Glutamatergic neuron (in vitro differentiated cells): ENCODE results near the gene TMEM243. TPM values are rescaled to one million over a fixed set of nuclear protein-coding genes. Genes with fewer than 3 reads are reported as not detected.

Experiments used
- DNase-seq: peaks from one replicate; pipeline ENCODE4 v3.0.0; 2022
- H3K27ac Mint-ChIP-seq: one replicate; pipeline ENCODE4 v1.8.0; 2020; ENCODE audit warnings: mild to moderate bottlenecking, mixed read lengths, inconsistent platforms; ENCODE audit not compliant: unreplicated experiment
- H3K27me3 Mint-ChIP-seq: one replicate; pipeline ENCODE4 v1.8.0; 2020; ENCODE audit warnings: mild to moderate bottlenecking, moderate library complexity, mixed read lengths, inconsistent platforms; ENCODE audit not compliant: unreplicated experiment
- H3K36me3 Mint-ChIP-seq: one replicate; pipeline ENCODE4 v1.8.0; 2020; ENCODE audit warnings: mild to moderate bottlenecking, mixed read lengths, inconsistent platforms; ENCODE audit not compliant: unreplicated experiment
- H3K4me1 Mint-ChIP-seq: one replicate; pipeline ENCODE4 v1.8.0; 2020; ENCODE audit warnings: mild to moderate bottlenecking, low read depth, mixed read lengths, inconsistent platforms; ENCODE audit not compliant: unreplicated experiment
- H3K4me3 Mint-ChIP-seq: one replicate; pipeline ENCODE4 v1.8.0; 2020; ENCODE audit warnings: mild to moderate bottlenecking, mixed read lengths, inconsistent platforms; ENCODE audit not compliant: unreplicated experiment
- H3K9me3 Mint-ChIP-seq: one replicate; pipeline ENCODE4 v1.8.0; 2020; ENCODE audit warnings: mild to moderate bottlenecking, moderate library complexity, mixed read lengths, inconsistent platforms; ENCODE audit not compliant: unreplicated experiment
- CTCF ChIP-seq: fragments of 200-600 bp; sonication (generic); IDR thresholded peaks from one replicate; pipeline ENCODE4 v1.5.0; 2021; ENCODE audit not compliant: partially characterized antibody, unreplicated experiment
- total RNA-seq: library from RNA; stranded (reverse); fragmentation: NEBNext Ultra II Directional; extraction: Animal tissue kit (Norgen Biotek cat#: 25700); gene quantifications from one replicate; pipeline ENCODE4 v1.2.1, GENCODE V29; 2021; ENCODE audit not compliant: unreplicated experiment

The TMEM243 gene
- total RNA-seq, 1 donor from 2014 or later = 4.3 TPM

DNA sequence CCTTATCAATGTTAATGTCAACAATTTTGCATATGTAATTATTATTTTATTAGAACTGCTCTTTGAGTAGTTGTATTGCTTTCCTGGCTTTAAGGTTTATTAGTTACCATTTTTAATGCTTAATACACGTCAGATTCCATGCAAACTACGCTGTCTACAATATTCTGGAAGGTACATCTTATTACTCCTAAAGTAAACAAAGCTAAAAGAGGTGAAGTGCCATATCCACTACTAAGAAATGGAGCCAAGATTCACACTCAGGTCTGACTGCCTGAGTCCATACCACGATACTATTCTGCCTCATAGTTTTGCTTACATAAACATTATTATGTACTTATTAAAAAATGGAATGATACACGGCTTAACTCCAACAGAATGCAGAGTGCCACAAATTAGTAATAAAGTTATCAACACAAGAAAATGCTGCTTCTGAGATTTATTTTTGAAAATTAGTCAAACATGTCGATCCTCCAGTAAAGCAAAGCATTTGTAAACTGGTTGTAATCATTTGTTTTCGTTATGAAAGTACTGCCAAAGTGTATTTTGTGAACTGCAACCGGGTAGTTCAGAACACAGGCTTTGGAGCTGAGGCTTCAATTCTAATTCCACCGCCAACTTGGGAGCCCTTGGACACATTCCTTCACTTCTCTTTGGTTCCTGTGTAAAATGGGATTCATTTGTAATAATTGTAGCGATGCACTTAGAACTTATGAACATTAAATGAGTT is 68.4 kb downstream of the TMEM243 start:
- Mint-ChIP-seq H3K27me3 (peaks cover 10% of the 10 kb centered on the region), H3K9me3 (peaks cover 12% of the 10 kb centered on the region), H3K4me1 (peaks cover 14% of the 10 kb centered on the region), H3K27ac (peak overlapping the region; percentile 97), H3K4me3 (peak overlapping the region; percentile 93), H3K36me3 (no peaks in the 10 kb centered on the region)
- no peak for TF ChIP-seq CTCF
- no peak for DNase-seq

- H3K9me3 Mint-ChIP-seq = peaks cover 10% of the 10 kb centered on the region
- H3K27ac Mint-ChIP-seq = no peak overlapping the region
- peaks cover 10% of the 10 kb centered on the region for H3K27me3 Mint-ChIP-seq
- no peaks in the 10 kb centered on the region for H3K36me3 Mint-ChIP-seq
- DNase-seq = no peak
- TF ChIP-seq CTCF = no peak
- H3K4me3 Mint-ChIP-seq = no peak overlapping the region
- peaks cover 1% of the 10 kb centered on the region for H3K4me1 Mint-ChIP-seq
Measured at GRCh38 chr7:87148332-87148955, 71.1 kb downstream of the TMEM243 start.

GRCh38 chr7:87147500-87147899 is 72.0 kb downstream of the TMEM243 start:
- peaks cover 3% of the 10 kb centered on the region for H3K9me3 Mint-ChIP-seq
- H3K27ac Mint-ChIP-seq = no peak overlapping the region
- H3K4me1 Mint-ChIP-seq = peaks cover 1% of the 10 kb centered on the region
- peaks cover 4% of the 10 kb centered on the region for H3K27me3 Mint-ChIP-seq
- no peaks in the 10 kb centered on the region for H3K36me3 Mint-ChIP-seq
- no peak overlapping the region for H3K4me3 Mint-ChIP-seq
- no peak for DNase-seq
- no peak for TF ChIP-seq CTCF

- no peak for TF ChIP-seq CTCF
- peaks cover 1% of the 10 kb centered on the region for H3K27me3 Mint-ChIP-seq
- peaks cover 1% of the 10 kb centered on the region for H3K4me1 Mint-ChIP-seq
- H3K27ac Mint-ChIP-seq = no peak overlapping the region
- H3K36me3 Mint-ChIP-seq = no peaks in the 10 kb centered on the region
- peaks cover under 1% of the 10 kb centered on the region for H3K9me3 Mint-ChIP-seq
- no peak overlapping the region for H3K4me3 Mint-ChIP-seq
- DNase-seq = peak; percentile 31
Measured at GRCh38 chr7:87146740-87147386, 72.7 kb downstream of the TMEM243 start.

Other genes starting within 250 kb of the TMEM243 start
- 122 TPM for gene ELAPOR2, start 160.1 kb downstream of the TMEM243 start, total RNA-seq
- gene DMTF1, start 67.3 kb downstream of the TMEM243 start, total RNA-seq = 168 TPM
- gene CROT, start 125.9 kb upstream of the TMEM243 start, total RNA-seq = 4.9 TPM